ENCODE results near the gene ZC3H15.

GRCh38 chr2:186493564-186494085 is 7.6 kb downstream of the ZC3H15 start:
- TF ChIP-seq CTCF (IDR thresholded peaks at IDR 0.05; ENCODE audit: insufficient read depth, low read length, poor library complexity, severe bottlenecking): no peak
- TF ChIP-seq EZH2phosphoT487 (conservative IDR thresholded peaks at IDR 0.05; ENCODE audit: low read length): no peak
